ENCODE data around the gene HDLBP.

DNA sequence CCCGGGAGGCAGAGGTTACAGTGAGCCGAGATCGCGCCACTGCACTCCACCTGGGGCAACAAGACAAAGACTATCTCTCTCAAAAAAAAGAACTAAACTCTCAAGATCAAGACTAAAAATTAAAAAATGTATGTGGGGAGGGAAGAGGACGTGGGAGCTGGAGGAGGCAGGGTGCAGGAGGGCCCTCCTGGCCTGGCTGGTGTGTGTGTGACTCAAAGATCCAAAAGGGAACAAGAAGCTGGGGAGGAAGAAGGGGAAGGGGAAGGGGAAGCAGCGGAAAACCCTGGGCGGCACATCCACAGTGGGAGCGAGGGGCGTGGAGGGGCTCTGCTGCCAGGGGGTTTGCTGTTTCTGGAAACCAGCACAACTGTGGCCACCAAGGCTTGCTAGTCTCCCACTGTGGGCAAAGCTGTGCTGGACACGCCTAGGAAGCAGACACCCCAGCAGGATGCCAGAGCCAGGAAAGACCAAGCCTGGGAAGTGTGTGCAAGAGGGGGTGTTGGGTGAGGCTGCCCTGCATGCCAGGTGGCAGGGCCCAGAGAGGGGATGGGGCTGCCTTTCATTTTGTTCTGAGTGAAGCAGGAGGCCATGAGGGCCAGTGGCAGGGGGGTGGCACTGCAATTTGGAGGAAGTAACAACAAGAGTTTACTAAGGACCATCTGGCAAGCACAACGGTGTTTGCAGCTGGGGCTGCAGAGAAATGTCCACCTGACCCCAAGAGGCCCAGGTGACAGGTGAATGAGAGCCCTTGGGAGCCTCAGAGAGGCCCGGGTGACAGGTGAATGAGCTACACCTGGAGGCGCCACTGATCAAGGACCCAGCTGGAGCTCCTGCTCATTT is 82.5 kb downstream of the HDLBP start:
- TF ChIP-seq, protein P1, sequence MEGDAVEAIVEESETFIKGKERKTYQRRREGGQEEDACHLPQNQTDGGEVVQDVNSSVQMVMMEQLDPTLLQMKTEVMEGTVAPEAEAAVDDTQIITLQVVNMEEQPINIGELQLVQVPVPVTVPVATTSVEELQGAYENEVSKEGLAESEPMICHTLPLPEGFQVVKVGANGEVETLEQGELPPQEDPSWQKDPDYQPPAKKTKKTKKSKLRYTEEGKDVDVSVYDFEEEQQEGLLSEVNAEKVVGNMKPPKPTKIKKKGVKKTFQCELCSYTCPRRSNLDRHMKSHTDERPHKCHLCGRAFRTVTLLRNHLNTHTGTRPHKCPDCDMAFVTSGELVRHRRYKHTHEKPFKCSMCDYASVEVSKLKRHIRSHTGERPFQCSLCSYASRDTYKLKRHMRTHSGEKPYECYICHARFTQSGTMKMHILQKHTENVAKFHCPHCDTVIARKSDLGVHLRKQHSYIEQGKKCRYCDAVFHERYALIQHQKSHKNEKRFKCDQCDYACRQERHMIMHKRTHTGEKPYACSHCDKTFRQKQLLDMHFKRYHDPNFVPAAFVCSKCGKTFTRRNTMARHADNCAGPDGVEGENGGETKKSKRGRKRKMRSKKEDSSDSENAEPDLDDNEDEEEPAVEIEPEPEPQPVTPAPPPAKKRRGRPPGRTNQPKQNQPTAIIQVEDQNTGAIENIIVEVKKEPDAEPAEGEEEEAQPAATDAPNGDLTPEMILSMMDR (IDR thresholded peaks at IDR 0.05), result no peak
- TF ChIP-seq POLR2A (IDR thresholded peaks at IDR 0.05), result no peak
